ENCODE results near the gene NFE2.
"Not testable (repeated sequence)": the region's sequence is repeated elsewhere in the genome, so short reads cannot be mapped to it uniquely, and the experiment has no call there.

Gene NFE2

DNA sequence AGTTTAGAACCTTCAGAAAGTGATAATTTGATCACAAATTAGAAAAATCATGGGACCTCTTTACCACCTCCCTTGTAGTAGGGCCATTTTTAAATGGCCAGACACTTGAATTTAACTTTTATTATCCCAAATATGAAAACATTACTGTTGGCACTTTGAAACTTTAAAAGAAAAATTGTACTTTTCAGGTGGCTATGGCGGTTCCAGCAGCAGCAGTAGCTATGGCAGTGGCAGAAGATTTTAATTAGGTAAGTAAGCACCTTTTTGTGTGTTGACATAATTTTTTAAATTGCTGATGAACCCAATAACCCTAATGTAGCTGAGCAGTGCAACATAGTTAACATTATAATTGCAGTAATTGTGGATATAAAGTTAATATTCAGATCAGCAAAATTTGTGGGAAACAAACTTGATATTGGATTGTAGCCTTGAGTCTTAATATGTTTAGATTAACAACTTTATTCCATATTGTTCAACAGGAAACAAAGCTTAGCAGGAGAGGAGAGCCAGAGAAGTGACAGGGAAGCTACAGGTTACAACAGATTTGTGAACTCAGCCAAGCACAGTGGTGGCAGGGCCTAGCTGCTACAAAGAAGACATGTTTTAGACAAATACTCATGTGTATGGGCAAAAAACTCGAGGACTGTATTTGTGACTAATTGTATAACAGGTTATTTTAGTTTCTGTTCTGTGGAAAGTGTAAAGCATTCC lies 16.6 kb downstream of the NFE2 start:
- not testable (repeated sequence) for DNase-seq (ENCODE audit: low read depth in 2 of 2)

DNA sequence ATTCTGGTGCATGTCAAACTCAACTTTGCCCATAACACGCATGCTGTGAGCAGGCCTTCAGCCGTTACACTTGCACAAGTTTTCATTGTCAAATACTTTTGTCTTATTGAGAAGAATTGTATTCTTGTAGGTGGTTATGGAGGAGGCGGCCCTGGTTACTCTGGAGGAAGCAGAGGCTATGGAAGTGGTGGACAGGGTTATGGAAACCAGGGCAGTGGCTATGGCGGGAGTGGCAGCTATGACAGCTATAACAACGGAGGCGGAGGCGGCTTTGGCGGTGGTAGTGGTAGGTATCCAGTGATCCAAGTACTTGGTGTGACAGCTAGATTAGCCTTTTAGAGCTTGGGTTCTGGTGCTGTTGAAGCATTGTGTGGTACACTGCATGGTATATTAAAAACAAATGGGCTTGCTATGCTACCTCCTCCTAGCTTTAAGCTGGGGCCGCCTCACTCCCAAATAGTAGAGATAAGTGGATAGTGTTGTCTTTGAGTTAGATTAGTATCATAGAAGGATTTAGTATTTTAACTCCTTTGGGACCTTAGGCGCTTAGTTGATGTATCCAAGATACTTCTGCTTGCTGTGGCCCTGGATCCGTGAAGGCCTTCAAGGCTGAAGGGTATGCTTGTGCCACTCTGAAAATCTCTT lies 17.7 kb downstream of the NFE2 start:
- no peak for DNase-seq (ENCODE audit: low read depth in 2 of 2)

DNA sequence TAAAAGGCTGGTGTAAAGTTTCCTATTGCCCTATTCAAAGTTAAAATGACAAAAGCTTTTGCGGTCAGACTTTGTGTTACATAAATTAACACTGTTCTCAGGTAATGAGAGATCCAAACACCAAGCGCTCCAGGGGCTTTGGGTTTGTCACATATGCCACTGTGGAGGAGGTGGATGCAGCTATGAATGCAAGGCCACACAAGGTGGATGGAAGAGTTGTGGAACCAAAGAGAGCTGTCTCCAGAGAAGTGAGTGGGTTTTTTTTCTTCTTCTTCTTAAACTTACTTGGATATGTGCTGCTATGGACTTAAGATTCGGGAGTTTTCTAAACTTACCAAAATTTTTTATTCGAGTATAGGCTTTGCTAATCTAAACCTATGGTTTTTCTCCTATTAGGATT lies 19.1 kb downstream of the NFE2 start:
- DNase-seq (ENCODE audit: low read depth in 2 of 2), result not testable (repeated sequence)

DNA sequence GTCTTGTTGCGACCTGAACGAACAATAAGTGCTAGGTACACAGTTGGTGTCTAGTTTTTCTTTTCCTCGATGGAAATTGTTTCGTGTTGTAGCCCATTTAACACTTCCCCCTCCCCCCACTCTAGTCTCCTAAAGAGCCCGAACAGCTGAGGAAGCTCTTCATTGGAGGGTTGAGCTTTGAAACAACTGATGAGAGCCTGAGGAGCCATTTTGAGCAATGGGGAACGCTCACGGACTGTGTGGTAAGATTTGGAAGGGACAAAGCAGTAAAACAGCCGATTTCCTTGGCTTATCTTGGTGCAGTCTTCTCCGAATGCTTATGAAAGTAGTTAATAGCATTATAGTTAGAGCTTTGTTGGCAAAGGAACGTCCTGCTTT lies 19.6 kb downstream of the NFE2 start:
- not testable (repeated sequence) for DNase-seq (ENCODE audit: low read depth in 2 of 2)

DNA sequence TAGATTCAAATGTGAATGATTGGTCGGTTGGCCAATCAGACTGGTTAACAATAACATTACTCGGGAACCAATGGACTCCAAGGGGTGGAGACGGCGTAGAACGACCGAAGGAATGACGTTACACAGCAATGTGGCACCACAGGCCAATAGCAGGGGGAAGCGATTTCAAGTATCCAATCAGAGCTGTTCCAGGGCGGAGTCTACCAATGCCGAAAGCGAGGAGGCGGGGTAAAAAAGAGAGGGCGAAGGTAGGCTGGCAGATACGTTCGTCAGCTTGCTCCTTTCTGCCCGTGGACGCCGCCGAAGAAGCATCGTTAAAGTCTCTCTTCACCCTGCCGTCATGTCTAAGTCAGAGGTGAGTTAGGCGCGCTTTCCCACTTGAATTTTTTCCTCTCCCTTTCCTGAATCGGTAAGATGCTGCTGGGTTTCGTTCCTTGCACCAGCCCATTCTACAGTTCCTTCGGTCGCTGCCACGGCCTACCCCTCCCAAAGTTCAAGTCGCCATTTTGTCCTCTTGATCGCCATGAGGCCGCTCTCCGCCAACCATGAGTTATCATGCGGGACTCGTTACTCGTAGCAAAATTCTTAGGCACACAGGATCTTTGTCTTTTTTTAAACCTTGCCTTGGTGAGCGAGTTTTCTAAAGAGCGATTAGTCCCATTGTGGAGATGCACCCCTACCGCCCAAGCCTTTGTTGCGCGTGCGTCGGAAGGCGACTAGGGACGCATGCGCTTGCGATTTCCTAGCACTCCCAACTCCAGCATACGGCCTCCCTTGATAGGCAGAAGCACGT lies 20.2 kb downstream of the NFE2 start, which contains the start of gene HNRNPA1:
Gene HNRNPA1, plus strand, starts transcription at position 259 of the 793 bp plus-strand sequence. Its CDS starts 82 bp downstream, at position 341.
- DNase-seq (ENCODE audit: low read depth in 2 of 2), result peak; percentile 100

DNA sequence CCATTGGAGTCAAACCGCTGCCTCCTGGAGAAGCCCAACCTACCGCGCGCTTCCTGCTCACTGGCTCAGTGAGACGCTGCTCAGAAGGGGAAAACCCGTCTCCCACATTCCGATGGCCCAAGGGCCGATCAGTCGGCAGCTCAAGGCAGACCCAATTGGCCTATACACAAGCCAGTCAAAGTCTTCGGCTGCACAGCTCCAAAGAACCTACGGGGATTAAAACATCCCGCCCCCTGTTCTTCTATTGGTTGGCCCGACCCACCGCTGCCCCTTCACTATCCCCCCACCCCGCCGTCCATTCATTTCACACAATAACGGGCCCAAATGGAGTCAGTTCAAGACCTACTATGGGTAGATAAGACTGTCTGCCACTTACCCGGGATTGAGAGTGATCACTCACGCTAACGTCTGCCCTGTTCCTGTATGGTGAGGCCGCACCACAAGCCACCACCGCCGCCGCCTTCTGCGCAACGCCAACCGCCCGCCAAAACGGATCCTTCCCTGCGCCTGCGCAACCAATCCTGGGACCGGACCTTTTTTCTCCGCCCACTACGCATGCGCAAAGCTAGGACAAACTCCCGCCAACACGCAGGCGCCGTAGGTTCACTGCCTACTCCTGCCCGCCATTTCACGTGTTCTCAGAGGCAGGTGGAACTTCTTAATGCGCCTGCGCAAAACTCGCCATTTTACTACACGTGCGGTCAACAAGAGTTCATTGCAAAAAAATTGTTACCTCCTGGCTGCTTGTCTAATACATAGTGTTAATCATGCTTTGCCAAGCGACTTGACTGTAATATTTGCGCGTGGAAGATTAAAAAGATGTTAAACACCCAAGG lies 21.0 kb downstream of the NFE2 start, which contains the start of gene CBX5:
Gene CBX5, minus strand, starts transcription at position 491 of the 836 bp plus-strand sequence. CDS start 22,472 bp downstream, outside the sequence.
- DNase-seq (ENCODE audit: low read depth in 2 of 2), result peak; percentile 100

DNA sequence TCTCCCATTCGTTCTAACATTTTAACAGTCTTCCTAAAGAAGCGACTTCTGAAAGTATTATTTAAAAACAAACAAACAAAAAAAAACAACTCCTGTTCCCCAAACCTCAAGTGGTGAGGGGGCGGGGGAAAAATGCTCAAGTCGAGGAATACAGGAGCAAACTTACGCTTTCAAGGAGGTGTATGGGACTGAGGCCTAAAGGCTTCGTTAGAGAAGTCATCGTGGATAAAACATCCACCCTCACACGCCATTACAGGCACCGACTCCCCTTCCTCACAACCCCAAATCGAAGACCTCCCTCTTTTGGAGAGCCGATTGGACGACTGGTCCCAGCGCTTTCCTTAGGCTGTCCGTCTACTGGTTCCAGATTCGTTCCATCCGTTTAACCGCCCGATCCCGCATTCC lies 21.6 kb downstream of the NFE2 start:
- no peak for DNase-seq (ENCODE audit: low read depth in 2 of 2)

DNA sequence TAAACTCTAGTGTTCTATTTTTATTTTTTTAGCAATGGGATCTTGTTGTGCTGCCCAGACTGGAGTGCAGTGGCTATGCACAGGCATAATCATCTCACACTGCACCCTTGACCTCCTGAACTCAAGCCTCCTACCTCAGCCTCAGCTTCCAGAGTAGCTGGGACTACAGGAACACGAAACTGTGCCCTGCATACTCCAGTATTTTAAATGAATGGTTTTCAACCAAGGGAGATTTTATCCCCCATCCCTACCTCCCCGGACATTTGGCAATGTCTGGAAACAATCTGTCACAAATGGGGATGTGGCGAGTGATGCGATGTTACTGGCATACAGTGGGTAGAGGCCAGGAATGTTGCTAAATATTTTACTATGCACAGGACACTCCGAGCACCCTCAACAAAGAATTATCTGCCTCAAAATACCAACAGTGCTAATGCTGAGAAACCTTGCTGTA lies 23.0 kb downstream of the NFE2 start:
- peak in 1 of 2 experiments; percentile 53 for DNase-seq (ENCODE audit: low read depth in 2 of 2)

DNA sequence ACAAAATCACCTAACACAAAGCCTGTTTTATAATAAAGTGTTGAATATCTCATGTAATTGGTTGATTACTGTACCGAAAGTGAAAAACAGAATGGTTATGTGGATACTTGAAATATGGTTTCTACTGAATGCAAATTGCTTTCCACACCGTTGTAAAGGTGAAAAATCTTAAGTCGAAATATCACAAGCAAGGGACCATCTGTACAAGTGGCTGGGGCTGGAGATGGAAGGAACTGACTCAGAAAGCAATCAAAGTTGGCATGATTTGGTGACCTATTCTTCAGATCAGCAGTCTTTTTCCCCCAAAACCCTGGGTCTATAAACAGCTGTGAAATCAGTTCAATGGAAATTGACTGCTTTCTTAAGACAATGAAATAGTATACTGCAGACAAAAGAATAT lies 24.4 kb downstream of the NFE2 start:
- DNase-seq (ENCODE audit: low read depth in 2 of 2), result no peak

DNA sequence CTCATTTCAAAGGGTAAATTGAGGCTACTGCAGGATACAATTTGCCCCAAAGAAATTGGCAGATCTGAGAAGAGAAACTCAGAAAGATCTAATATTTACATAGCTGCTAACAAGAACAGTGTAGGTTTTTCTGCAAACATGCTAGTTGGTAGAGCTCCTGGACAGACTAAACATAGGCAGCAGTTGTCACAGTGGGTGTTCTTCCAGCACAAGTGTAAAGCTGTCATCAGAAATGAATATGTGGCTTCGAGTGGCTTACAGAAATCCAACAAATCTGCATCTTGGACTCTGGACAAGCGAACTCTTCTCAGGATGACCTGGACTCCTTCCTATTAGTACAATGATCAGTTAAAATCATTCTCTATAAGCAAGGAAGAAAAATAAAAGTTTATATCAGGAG lies 26.8 kb downstream of the NFE2 start:
- no peak for DNase-seq (ENCODE audit: low read depth in 2 of 2)

DNA sequence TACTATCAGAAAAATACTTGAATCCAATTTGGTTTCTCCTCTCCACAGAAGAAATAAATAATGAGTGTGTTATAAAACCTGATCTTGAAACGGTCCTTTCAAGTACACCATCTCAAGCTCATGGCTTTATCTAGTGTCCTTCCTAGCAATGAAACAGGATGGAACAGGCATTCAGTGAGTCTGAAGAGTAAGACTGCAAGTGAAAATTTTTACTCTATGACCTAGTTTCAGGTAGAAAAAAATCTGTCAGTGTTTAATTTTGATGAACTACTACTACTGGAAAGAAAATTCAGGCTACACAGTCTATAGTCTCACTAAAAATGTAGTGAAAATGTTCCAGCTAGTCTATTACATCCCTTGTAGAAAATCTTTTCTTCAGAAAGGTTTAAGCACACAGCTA lies 28.6 kb downstream of the NFE2 start:
- DNase-seq (ENCODE audit: low read depth in 2 of 2), result no peak

DNA sequence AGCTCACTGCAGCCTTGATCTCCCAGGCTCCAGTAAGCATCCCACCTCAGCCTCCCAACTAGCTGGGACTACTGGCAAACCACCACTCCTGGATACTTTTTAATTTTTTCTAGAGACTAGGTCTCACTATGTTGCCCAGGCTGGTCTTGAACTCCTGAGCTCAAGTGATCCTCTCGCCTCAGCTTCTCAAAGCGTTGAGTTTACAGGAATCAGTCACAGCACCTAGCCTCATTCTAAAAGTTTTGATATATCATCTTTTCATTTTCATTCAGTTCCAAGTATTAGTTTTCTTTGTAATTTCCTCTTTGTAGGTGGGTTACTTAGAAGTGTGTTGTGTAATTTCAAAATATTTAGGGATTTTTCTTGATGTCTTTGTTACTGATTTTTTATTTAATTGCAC lies 30.5 kb downstream of the NFE2 start:
- DNase-seq (ENCODE audit: low read depth in 2 of 2), result no peak

DNA sequence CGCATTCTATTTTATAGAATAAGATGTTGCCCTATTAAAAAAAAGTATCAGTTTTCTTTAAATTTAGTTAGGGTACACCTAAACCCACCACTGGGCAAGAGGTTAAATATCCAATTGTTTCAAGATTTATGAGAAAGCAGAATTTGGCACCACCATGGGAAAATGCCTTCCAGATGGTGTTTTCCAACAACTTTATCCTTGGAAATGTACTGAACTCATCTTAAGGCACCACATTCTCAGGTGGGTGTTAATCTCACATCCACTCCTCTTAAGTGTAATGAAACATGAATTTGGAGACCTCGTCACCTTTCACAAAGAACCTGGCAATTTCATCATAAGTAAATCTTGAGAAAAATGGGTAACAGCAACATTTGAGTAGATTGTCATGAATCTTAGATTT lies 34.0 kb downstream of the NFE2 start:
- DNase-seq (ENCODE audit: low read depth in 2 of 2), result no peak

DNA sequence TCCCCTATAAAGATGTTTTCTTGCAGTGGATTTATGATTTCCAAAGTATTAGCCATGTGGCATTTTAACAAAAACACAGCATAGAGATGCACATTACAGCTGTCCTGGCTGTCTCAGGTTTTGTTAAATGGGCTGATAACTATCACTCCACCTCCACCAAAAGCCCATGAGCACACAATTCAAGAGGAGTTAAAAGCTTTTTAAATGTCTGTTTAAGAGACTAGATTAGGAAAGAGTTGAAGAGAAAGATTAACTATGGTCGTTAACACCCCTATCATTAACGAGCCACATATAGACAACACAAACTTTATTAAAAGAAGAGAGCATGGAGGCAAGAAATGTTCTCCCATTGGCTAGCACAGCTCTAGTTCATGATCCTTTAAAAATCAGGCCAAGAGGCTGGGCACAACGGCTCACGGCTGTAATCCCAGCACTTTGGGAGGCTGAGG lies 35.4 kb downstream of the NFE2 start:
- no peak for DNase-seq (ENCODE audit: low read depth in 2 of 2)

DNA sequence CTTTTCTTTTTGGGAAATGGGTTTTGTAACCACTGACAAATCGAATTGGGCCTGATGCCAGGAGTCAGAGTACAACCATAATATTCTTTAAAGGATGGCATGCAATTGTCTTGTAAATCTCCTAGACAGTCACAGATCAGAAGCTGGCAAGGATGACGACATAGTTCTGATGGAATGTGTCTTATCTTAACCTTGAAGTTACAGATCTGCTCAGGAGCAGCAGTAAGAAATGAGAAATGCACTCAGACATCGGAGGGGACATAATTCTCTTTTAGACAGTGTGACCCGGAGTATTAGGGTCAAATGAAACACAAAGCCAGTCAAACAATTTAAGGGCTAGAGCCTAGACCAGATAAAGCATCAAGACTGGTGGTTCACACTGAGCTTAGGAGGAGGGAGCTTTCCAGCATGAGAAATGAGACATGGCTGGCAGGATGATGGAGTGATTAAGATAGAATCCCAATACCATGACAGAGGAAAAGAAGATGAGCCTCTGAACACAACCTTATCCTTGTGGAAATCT lies 38.4 kb downstream of the NFE2 start:
- DNase-seq (ENCODE audit: low read depth in 2 of 2), result no peak

DNA sequence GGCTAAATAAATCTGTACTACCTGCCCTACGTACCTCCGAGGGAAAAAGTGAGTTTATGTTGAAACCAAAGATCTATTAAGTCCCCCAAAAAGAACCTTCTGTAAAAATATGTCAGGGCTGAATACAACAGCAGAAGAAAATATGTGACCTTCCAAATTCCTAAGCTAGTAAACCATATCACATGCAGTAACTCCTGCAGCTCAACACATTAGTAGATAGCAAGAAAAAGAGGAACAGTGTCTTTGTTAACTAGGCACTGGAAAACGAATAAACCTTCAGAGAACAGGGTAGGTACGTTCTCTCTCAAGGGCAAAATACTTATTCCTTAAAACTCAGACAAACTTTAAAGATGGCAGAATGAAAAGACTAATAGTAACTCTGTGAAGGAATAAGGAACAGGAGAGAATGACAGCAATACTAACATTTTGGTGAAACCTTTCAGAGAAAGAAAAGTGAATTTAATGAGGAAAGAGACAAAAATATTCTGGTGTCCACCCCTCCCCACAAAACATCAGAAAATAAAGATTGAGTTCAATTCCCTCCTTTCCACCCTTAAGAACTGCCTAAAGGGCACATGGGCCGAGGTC lies 38.9 kb downstream of the NFE2 start:
- DNase-seq (ENCODE audit: low read depth in 2 of 2), result no peak

DNA sequence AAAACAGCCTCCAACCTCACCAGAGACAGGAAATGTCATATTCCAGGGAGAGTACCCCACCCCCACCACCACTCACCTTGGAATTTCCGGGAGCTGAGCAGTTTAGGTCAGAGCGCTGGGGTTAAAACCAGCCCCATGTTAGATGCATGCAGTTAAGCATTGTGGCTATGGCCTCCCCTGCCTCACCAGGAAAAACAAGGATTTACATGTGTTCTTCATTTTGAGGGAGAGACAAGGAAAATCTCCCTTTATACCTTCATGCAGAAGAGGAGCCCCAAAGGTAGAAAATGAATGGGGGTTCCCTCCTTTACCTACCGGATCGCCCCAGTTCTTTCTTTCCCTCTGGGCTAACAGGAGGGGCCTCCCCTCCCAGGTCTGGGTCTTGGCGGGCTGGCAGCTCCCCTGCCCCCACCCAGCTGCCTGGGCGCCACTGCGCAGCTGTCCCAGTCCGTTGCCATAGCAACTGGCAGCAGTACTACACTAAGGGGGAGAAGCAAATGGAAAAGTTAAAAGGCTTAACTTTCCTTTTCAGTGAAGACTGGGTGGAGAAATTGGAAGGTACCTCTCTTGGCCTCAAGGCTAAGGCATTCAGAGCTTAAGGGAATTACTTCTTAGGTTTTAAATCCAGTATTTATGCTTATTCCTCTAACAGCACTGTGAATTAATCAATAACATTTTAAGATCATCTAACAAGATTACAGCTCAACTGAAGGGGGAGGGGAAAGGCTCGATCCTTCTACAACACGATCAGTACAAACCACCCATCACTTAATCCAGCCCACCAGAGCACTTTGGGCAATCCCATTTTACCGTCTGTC lies 41.4 kb downstream of the NFE2 start:
- DNase-seq (ENCODE audit: low read depth in 2 of 2), result peak; percentile 79 to 82

DNA sequence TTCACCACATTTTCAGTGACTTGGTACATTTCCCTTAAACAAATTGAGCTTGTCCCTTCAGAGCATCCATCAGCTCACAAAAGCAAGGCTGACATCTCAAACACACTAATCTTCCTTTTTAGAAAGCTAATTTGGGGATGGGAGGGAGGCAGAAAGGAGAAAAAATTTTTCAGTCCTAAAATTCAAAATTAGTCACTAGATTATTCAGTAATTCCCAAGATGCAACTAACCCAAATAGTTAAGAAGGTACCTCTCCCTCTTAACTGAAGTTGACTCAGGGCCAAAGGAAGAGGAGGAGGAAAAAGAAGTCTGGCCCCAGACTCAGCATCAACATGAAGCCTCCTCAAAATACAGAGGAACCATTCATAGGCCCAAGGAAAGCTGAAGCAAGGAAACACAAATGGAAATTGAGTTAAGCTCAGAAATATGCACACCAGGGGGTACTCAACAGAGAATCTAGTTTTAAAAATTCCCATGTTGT lies 42.6 kb downstream of the NFE2 start:
- peak; percentile 36 to 46 for DNase-seq (ENCODE audit: low read depth in 2 of 2)

DNA sequence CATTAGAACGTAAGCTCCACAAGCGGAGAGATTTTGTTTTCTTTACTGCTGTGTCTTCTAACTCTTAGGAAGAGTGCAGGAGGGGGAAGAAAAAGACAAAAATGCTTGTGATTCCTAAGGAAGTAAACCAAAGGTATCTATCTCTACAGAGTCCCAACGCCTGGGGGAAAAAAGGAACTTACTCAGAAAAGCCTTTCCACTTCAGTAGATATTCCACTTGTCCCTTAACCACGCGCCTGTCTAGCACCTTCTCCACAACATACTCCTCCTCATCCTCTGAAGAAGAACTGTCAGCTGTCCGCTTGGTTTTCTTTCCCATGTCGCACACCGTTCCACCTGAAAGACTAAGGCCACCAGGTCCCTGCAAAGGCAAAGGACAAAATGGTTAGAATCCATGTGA lies 43.5 kb downstream of the NFE2 start:
- no peak for DNase-seq (ENCODE audit: low read depth in 2 of 2)

DNA sequence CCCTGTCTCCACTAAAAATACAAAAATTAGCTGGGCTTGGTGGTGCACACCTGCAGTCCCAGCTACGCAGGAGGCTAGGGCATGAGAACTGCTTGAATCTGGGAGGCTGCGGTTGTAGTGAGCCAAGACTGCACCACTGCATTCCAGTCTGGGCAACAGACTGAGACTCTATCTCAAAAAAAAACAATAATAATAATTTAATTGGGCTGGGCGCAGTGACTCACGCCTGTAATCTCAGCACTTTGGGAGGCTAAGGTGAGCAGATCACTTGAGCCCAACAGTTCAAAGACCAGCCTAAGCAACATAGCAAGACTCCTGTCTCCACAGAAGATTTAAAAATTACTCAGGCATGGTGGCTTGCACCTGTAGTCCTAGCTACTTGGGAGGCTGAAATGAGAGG lies 47.6 kb downstream of the NFE2 start:
- DNase-seq (ENCODE audit: low read depth in 2 of 2), result no peak

All from fibroblast of skin of left biceps (primary cell).